OCI-LY1 (cell line): ENCODE measurements around the gene LRRC61.

Experiments
- H2AFZ ChIP-seq: fragments of 200-600 bp; sonication (generic), shearing (Covaris generic); 2 replicates; pipeline ENCODE4 v1.6.0; 2014; ENCODE audit warnings: antibody characterized with exemption, mild to moderate bottlenecking, low read length
- H3F3A ChIP-seq: fragments of 200-600 bp; sonication (generic), shearing (Covaris generic); 2 replicates; pipeline ENCODE4 v1.6.0; 2014; ENCODE audit warnings: mild to moderate bottlenecking, antibody characterized with exemption, low read length, moderate library complexity; ENCODE audit not compliant: insufficient read depth
- H3K27ac ChIP-seq: fragments of 200-600 bp; sonication (generic); 2 replicates; pipeline ENCODE4 v1.5.1; 2014; ENCODE audit warnings: low read length, mixed run types, mild to moderate bottlenecking, low read depth; ENCODE audit not compliant: poor library complexity, severe bottlenecking
- H3K27me3 ChIP-seq: fragments of 200-600 bp; sonication (generic); 2 replicates; pipeline ENCODE4 v1.6.0; 2014; ENCODE audit warnings: antibody characterized with exemption, mild to moderate bottlenecking, low read length, moderate library complexity; ENCODE audit not compliant: insufficient read depth
- H3K36me3 ChIP-seq: fragments of 200-600 bp; sonication (generic); 2 replicates; pipeline ENCODE4 v1.6.1; 2014; ENCODE audit warnings: mild to moderate bottlenecking, antibody characterized with exemption, low read length, moderate library complexity, mixed read lengths; ENCODE audit not compliant: insufficient read depth
- H3K4me1 ChIP-seq: fragments of 200-600 bp; sonication (generic); 2 replicates; pipeline ENCODE4 v1.5.1; 2014; ENCODE audit warnings: mild to moderate bottlenecking, low read length, moderate library complexity; ENCODE audit not compliant: insufficient read depth, severe bottlenecking
- H3K4me2 ChIP-seq: fragments of 200-600 bp; sonication (generic), shearing (Covaris generic); 2 replicates; pipeline ENCODE4 v1.6.1; 2014; ENCODE audit warnings: low read length
- H3K4me3 ChIP-seq: fragments of 200-600 bp; sonication (generic); 2 replicates; pipeline ENCODE4 v1.5.1; 2014; ENCODE audit warnings: low read length, low read depth, mild to moderate bottlenecking, mixed read lengths; ENCODE audit not compliant: poor library complexity, severe bottlenecking
- H3K79me2 ChIP-seq: fragments of 200-600 bp; shearing (Covaris generic); 2 replicates; pipeline ENCODE4 v1.6.1; 2016; ENCODE audit warnings: mixed run types, low read length, mixed read lengths; ENCODE audit not compliant: insufficient read depth
- H3K9ac ChIP-seq: fragments of 200-600 bp; sonication (generic), shearing (Covaris generic); 2 replicates; pipeline ENCODE4 v1.6.1; 2014; ENCODE audit warnings: mild to moderate bottlenecking, low read length, mixed read lengths
- H3K9me2 ChIP-seq: fragments of 200-600 bp; sonication (generic), shearing (Covaris generic); 2 replicates; pipeline ENCODE4 v1.6.1; 2014; ENCODE audit warnings: low read depth, mild to moderate bottlenecking, low read length, mixed read lengths
- H3K9me3 ChIP-seq: fragments of 200-600 bp; shearing (Covaris generic); 2 replicates; pipeline ENCODE4 v1.6.1; 2014; ENCODE audit warnings: low read length, mixed read lengths
- H4K20me1 ChIP-seq: fragments of 200-600 bp; sonication (generic), shearing (Covaris generic); 2 replicates; pipeline ENCODE4 v1.6.0; 2016; ENCODE audit warnings: mild to moderate bottlenecking, low read length; ENCODE audit not compliant: insufficient read depth
- CTCF ChIP-seq: fragments of 200-600 bp; sonication (generic), shearing (Covaris generic); IDR thresholded peaks from 2 replicates; pipeline ENCODE4 v1.5.1; 2017; ENCODE audit warnings: mild to moderate bottlenecking, antibody characterized with exemption, low read length, moderate library complexity, mixed read lengths
- EZH2 ChIP-seq: fragments of 200-600 bp; sonication (generic), shearing (Covaris generic); IDR thresholded peaks from 2 replicates; pipeline ENCODE4 v1.8.0; 2017; ENCODE audit warnings: borderline replicate concordance, mixed run types, mild to moderate bottlenecking, antibody characterized with exemption, low read length, moderate library complexity, mixed read lengths

The LRRC61 gene

GRCh38 chr7:150377635-150378034 is 54.5 kb downstream of the LRRC61 start:
- H3K9me2 ChIP-seq = no peaks in the 10 kb centered on the region
- no peaks in the 10 kb centered on the region for H3K27me3 ChIP-seq
- TF ChIP-seq EZH2 (no peak), CTCF (no peak)
- H3K4me1 ChIP-seq = peaks cover 66% of the 10 kb centered on the region
- peak overlapping the region; percentile 77; the same call in 1 of the 2 replicates for H3K4me2 ChIP-seq
- H3K36me3 ChIP-seq = peaks cover 20% of the 10 kb centered on the region
- no peak overlapping the region for H3K4me3 ChIP-seq
- no peak overlapping the region for H2AFZ ChIP-seq
- H3K79me2 ChIP-seq = no peaks in the 10 kb centered on the region
- no peaks in the 10 kb centered on the region for H3K9me3 ChIP-seq
- H3F3A ChIP-seq = 0 out of 2 replicates have a peak, but pooled peaks cover 5% of the 10 kb centered on the region
- no peaks in the 10 kb centered on the region for H4K20me1 ChIP-seq
- H3K9ac ChIP-seq = no peak overlapping the region; the same call in 1 of the 2 replicates
- H3K27ac ChIP-seq = peak overlapping the region; percentile 73

- Histone ChIP-seq H4K20me1 (no peaks in the 10 kb centered on the region), H3K36me3 (peaks cover 13% of the 10 kb centered on the region), H3K27me3 (no peaks in the 10 kb centered on the region), H3F3A (0 out of 2 replicates have a peak, but pooled peaks cover 5% of the 10 kb centered on the region), H3K9ac (peak overlapping the region; percentile 70), H3K4me2 (peak overlapping the region; percentile 77), H2AFZ (no peak overlapping the region), H3K27ac (peak overlapping the region; percentile 73), H3K9me3 (no peaks in the 10 kb centered on the region), H3K9me2 (no peaks in the 10 kb centered on the region), H3K4me3 (peak overlapping the region; percentile 79), H3K79me2 (no peaks in the 10 kb centered on the region), H3K4me1 (peaks cover 69% of the 10 kb centered on the region)
- TF ChIP-seq CTCF = peak; percentile 34; the same call in 1 of the 2 replicates
- no peak for TF ChIP-seq EZH2
Measured at GRCh38 chr7:150378115-150378852, 55.1 kb downstream of the LRRC61 start.

GRCh38 chr7:150378853-150379440 is 55.8 kb downstream of the LRRC61 start, which contains the start of gene ZNF775:
ZNF775 (plus strand) TSS chr7:150379330; CDS start chr7:150388471, 9,141 bp downstream.
- Histone ChIP-seq H3K4me3 (peak within 1 kb of the TSS; percentile 79), H3K4me2 (peak within 1 kb of the TSS; percentile 77), H3K79me2 (no peaks in the 10 kb centered on the region), H3K9me2 (no peaks in the 10 kb centered on the region), H2AFZ (no peak within 1 kb of the TSS), H3K9ac (peak within 1 kb of the TSS; percentile 76), H3F3A (0 out of 2 replicates have a peak, but pooled peaks cover 5% of the 10 kb centered on the region), H3K9me3 (no peaks in the 10 kb centered on the region), H3K27ac (peak within 1 kb of the TSS; percentile 73), H3K36me3 (peaks cover 7% of the 10 kb centered on the region), H3K27me3 (no peaks in the 10 kb centered on the region), H4K20me1 (no peaks in the 10 kb centered on the region), H3K4me1 (peaks cover 73% of the 10 kb centered on the region)
- TF ChIP-seq CTCF (no peak), EZH2 (no peak)
